ENCODE results near the gene AKAP13. TPM values are rescaled to one million over a fixed set of nuclear protein-coding genes. Genes with fewer than 3 reads are reported as not detected.

AKAP13 gene
- polyA plus RNA-seq, 1 of the 3 experiments (the other 2 are of a cell fraction) = 8.4 TPM

GRCh38 chr15:85496151-85496550 is 115.7 kb downstream of the AKAP13 start (continued):
- no peak for TF ChIP-seq NFIC (IDR thresholded peaks at IDR 0.05; ENCODE audit: borderline replicate concordance)
- no peak for TF ChIP-seq PBX3 (IDR thresholded peaks at IDR 0.05)

- Histone ChIP-seq H3K9me3 (no peaks in the 10 kb centered on the region), H3K4me3 (ENCODE audit: low read depth in 2 of 2, low read length in 1 of 2) (no peak overlapping the region), H3K4me2 (no peak overlapping the region), H3K79me2 (ENCODE audit: insufficient read depth) (peaks cover 40% of the 10 kb centered on the region), H3K9ac (no peak overlapping the region), H3F3A (replicated peaks; ENCODE audit: insufficient read depth) (peaks cover 4% of the 10 kb centered on the region), H2AFZ (ENCODE audit: low read depth) (no peak overlapping the region), H3K36me3 (replicated peaks in 1 of 2; ENCODE audit: control insufficient read depth in 1 of 2, insufficient read depth in 2 of 2, low read length in 1 of 2) (no peaks in the 10 kb centered on the region), H4K20me1 (ENCODE audit: insufficient read depth) (peaks cover 4% of the 10 kb centered on the region; the same call in 1 of the 2 replicates), H3K9me2 (no peaks in the 10 kb centered on the region), H3K4me1 (ENCODE audit: control insufficient read depth in 1 of 2, insufficient read depth in 2 of 2, low read depth in 1 of 2, low read length in 1 of 2) (peaks cover 7 to 53% of the 10 kb centered on the region in 2 experiments; a peak in 3 of 4 replicates), H3K27me3 (ENCODE audit: insufficient read depth) (no peaks in the 10 kb centered on the region), H3K27ac (ENCODE audit: low read depth in 2 of 2, low read length in 1 of 2) (peak overlapping the region in 1 of 2 experiments; percentile 98; a peak in 2 of 4 replicates)
- DNase-seq = peak; percentile 17
- ChIA-PET CTCF (interaction anchor here (1.0 to 1.6 kb wide), 5 partner anchors 8 to 166 kb away, joined by 3 to 8 read pairs (median 4); no protein-coding TSS in a partner anchor), POLR2A (no interaction called here)
- 74% methylated on average over 2 of the region's 2 CpGs for WGBS (ENCODE audit: low lambda C conversion rate)
- 0 out of 4 replicates have a peak, but pooled peaks of 1 of the 2 experiments have one; percentile 45 for TF ChIP-seq EP300 (IDR thresholded peaks at IDR 0.05; ENCODE audit: borderline replicate concordance in 1 of 2, low read depth in 1 of 2, low read length in 1 of 2)
- TF ChIP-seq FOXJ3 (CRISPR knock-in tag; IDR thresholded peaks at IDR 0.05) = peak; percentile 26; the same call in 1 of the 2 replicates
- TF ChIP-seq REST (IDR thresholded peaks at IDR 0.05; ENCODE audit: low read depth, low read length) = no peak
- no peak for TF ChIP-seq EZH2phosphoT487 (IDR thresholded peaks at IDR 0.05; ENCODE audit: borderline replicate concordance, low read depth)
- TF ChIP-seq NRF1 (IDR thresholded peaks at IDR 0.05; ENCODE audit: low read depth, low read length) = no peak
- no peak for TF ChIP-seq RAD21 (IDR thresholded peaks at IDR 0.05; ENCODE audit: low read length)
- TF ChIP-seq CHD2 (IDR thresholded peaks at IDR 0.05; ENCODE audit: low read length, partially characterized antibody) = peak; percentile 19
- TF ChIP-seq GATA2 (CRISPR knock-in tag; IDR thresholded peaks at IDR 0.05) = peak; percentile 94
- 0 out of 2 replicates have a peak, but pooled peaks have one; percentile 15 for TF ChIP-seq RCOR1 (IDR thresholded peaks at IDR 0.05; ENCODE audit: low read length)
Measured at GRCh38 chr15:85496551-85497171, 116.3 kb downstream of the AKAP13 start.

All from SK-N-SH (cell line).